SK-N-SH treated with all-trans-retinoic acid at 6 μM for 48 hours (cell line): ENCODE data around the gene KDF1.

Experiments
- BACH2 ChIP-seq: fragments of 250-450 bp; sonication (Bioruptor Pico); IDR thresholded peaks from 2 replicates; pipeline ENCODE4 v1.9.0; 2021; ENCODE audit warnings: mild to moderate bottlenecking, borderline replicate concordance
- CREB5 ChIP-seq: fragments of 250-450 bp; sonication (Bioruptor Pico); IDR thresholded peaks from 2 replicates; pipeline ENCODE4 v1.5.1; 2020; ENCODE audit warnings: low read depth, mild to moderate bottlenecking, moderate library complexity
- CSDC2 ChIP-seq: fragments of 250-450 bp; sonication (Bioruptor Pico); IDR thresholded peaks from 2 replicates; pipeline ENCODE4 v1.5.0; 2020; ENCODE audit warnings: mild to moderate bottlenecking, moderate library complexity
- CSRNP3 ChIP-seq: fragments of 250-450 bp; sonication (Bioruptor Pico); IDR thresholded peaks from 2 replicates; pipeline ENCODE4 v1.5.1; 2021; ENCODE audit warnings: mild to moderate bottlenecking, moderate library complexity
- GLIS3 ChIP-seq: fragments of 250-450 bp; sonication (Bioruptor Pico); IDR thresholded peaks from 2 replicates; pipeline ENCODE4 v1.5.0; 2020; ENCODE audit warnings: mild to moderate bottlenecking, moderate library complexity
- OSR1 ChIP-seq: fragments of 250-450 bp; sonication (Bioruptor Pico); IDR thresholded peaks from 2 replicates; pipeline ENCODE4 v1.8.0; 2022; ENCODE audit warnings: moderate library complexity, mild to moderate bottlenecking, inconsistent platforms
- PATZ1 ChIP-seq: fragments of 250-450 bp; sonication (Bioruptor Pico); IDR thresholded peaks from 2 replicates; pipeline ENCODE4 v1.8.0; 2020; ENCODE audit warnings: mild to moderate bottlenecking, moderate library complexity, borderline replicate concordance
- POU6F1 ChIP-seq: fragments of 250-450 bp; sonication (Bioruptor Pico); IDR thresholded peaks from 2 replicates; pipeline ENCODE4 v1.8.0; 2021; ENCODE audit warnings: low read depth, mild to moderate bottlenecking, moderate library complexity, borderline replicate concordance
- TOX ChIP-seq: fragments of 250-450 bp; sonication (Bioruptor Pico); IDR thresholded peaks from 2 replicates; pipeline ENCODE4 v1.8.0; 2021; ENCODE audit warnings: mild to moderate bottlenecking, moderate library complexity, borderline replicate concordance
- TSHZ2 ChIP-seq: fragments of 250-450 bp; sonication (Bioruptor Pico); IDR thresholded peaks from 2 replicates; pipeline ENCODE4 v1.5.0; 2020; ENCODE audit warnings: mild to moderate bottlenecking, moderate library complexity
- ZFP3 ChIP-seq: fragments of 250-450 bp; sonication (Bioruptor Pico); IDR thresholded peaks from 2 replicates; pipeline ENCODE4 v1.5.0; 2020; ENCODE audit warnings: mild to moderate bottlenecking, moderate library complexity
- ZFP30 ChIP-seq: fragments of 450-650 bp; formaldehyde crosslinking; IDR thresholded peaks from 2 replicates; pipeline ENCODE4 v1.5.0; 2022; ENCODE audit warnings: mild to moderate bottlenecking, moderate library complexity
- ZNF565 ChIP-seq: fragments of 450-650 bp; formaldehyde crosslinking; conservative IDR thresholded peaks from 2 replicates; pipeline ENCODE4 v1.5.0; 2020; ENCODE audit warnings: low read depth, mild to moderate bottlenecking, moderate library complexity

- no peak for TF ChIP-seq ZFP3 (CRISPR knock-in tag)
- no peak for TF ChIP-seq PATZ1 (CRISPR knock-in tag)
- TF ChIP-seq OSR1 (CRISPR knock-in tag), result no peak
- TF ChIP-seq GLIS3 (CRISPR knock-in tag), result no peak
- TF ChIP-seq CSRNP3 (CRISPR knock-in tag), result no peak
- no peak for TF ChIP-seq ZNF565
- no peak for TF ChIP-seq BACH2
- TF ChIP-seq CREB5, result no peak
- no peak for TF ChIP-seq ZFP30 (CRISPR knock-in tag)
- no peak for TF ChIP-seq POU6F1 (CRISPR knock-in tag)
- TF ChIP-seq TOX (CRISPR knock-in tag), result no peak
- TF ChIP-seq TSHZ2 (CRISPR knock-in tag), result no peak
- TF ChIP-seq CSDC2 (CRISPR knock-in tag), result no peak
Measured at GRCh38 chr1:26907071-26907917, 53.0 kb downstream of the KDF1 start.
